SK-N-SH treated with all-trans-retinoic acid at 6 μM for 48 hours (cell line): ENCODE data around the gene JARID2.

Source experiments
- ATAC-seq: fragments of 200-7000 bp; cut with Tn5 transposase; 3 replicates; pipeline ENCODE4 v1.9.1; 2020; ENCODE audit warnings: mild to moderate bottlenecking, moderate library complexity
- ARNTL ChIP-seq: fragments of 450-650 bp; formaldehyde crosslinking; IDR thresholded peaks from 2 replicates; pipeline ENCODE4 v1.5.0; 2020; ENCODE audit warnings: low read depth, mild to moderate bottlenecking, moderate library complexity, borderline replicate concordance
- BACH2 ChIP-seq: fragments of 250-450 bp; sonication (Bioruptor Pico); IDR thresholded peaks from 2 replicates; pipeline ENCODE4 v1.9.0; 2021; ENCODE audit warnings: mild to moderate bottlenecking, borderline replicate concordance
- CSDC2 ChIP-seq: fragments of 250-450 bp; sonication (Bioruptor Pico); IDR thresholded peaks from 2 replicates; pipeline ENCODE4 v1.5.0; 2020; ENCODE audit warnings: mild to moderate bottlenecking, moderate library complexity
- CSRNP3 ChIP-seq: fragments of 250-450 bp; sonication (Bioruptor Pico); IDR thresholded peaks from 2 replicates; pipeline ENCODE4 v1.5.1; 2021; ENCODE audit warnings: mild to moderate bottlenecking, moderate library complexity
- ESRRG ChIP-seq: fragments of 250-450 bp; sonication (Bioruptor Pico); IDR thresholded peaks from 2 replicates; pipeline ENCODE4 v1.6.1; 2021; ENCODE audit warnings: mild to moderate bottlenecking
- ISL1 ChIP-seq: fragments of 250-450 bp; sonication (Bioruptor Pico); IDR thresholded peaks from 2 replicates; pipeline ENCODE4 v2.1.2; 2022; ENCODE audit warnings: mild to moderate bottlenecking, moderate library complexity
- OSR1 ChIP-seq: fragments of 250-450 bp; sonication (Bioruptor Pico); IDR thresholded peaks from 2 replicates; pipeline ENCODE4 v1.8.0; 2022; ENCODE audit warnings: moderate library complexity, mild to moderate bottlenecking, inconsistent platforms
- PATZ1 ChIP-seq: fragments of 250-450 bp; sonication (Bioruptor Pico); IDR thresholded peaks from 2 replicates; pipeline ENCODE4 v1.8.0; 2020; ENCODE audit warnings: mild to moderate bottlenecking, moderate library complexity, borderline replicate concordance
- POU6F1 ChIP-seq: fragments of 250-450 bp; sonication (Bioruptor Pico); IDR thresholded peaks from 2 replicates; pipeline ENCODE4 v1.8.0; 2021; ENCODE audit warnings: low read depth, mild to moderate bottlenecking, moderate library complexity, borderline replicate concordance
- PPARA ChIP-seq: fragments of 250-450 bp; sonication (Bioruptor Pico); IDR thresholded peaks from 2 replicates; pipeline ENCODE4 v1.5.0; 2020; ENCODE audit warnings: mild to moderate bottlenecking, borderline replicate concordance
- RARB ChIP-seq: fragments of 250-450 bp; sonication (Bioruptor Pico); IDR thresholded peaks from 2 replicates; pipeline ENCODE4 v1.8.0; 2021; ENCODE audit warnings: mild to moderate bottlenecking, moderate library complexity
- SNAI2 ChIP-seq: fragments of 250-450 bp; sonication (Bioruptor Pico); IDR thresholded peaks from 2 replicates; pipeline ENCODE4 v1.5.0; 2020; ENCODE audit warnings: mild to moderate bottlenecking, moderate library complexity
- TCF4 ChIP-seq: fragments of 250-450 bp; sonication (Bioruptor Pico); IDR thresholded peaks from 2 replicates; pipeline ENCODE4 v1.8.0; 2021; ENCODE audit warnings: mild to moderate bottlenecking, moderate library complexity, borderline replicate concordance
- TOX ChIP-seq: fragments of 250-450 bp; sonication (Bioruptor Pico); IDR thresholded peaks from 2 replicates; pipeline ENCODE4 v1.8.0; 2021; ENCODE audit warnings: mild to moderate bottlenecking, moderate library complexity, borderline replicate concordance
- ZC3H10 ChIP-seq: fragments of 250-450 bp; sonication (Bioruptor Pico); IDR thresholded peaks from 2 replicates; pipeline ENCODE4 v1.5.1; 2021; ENCODE audit warnings: mild to moderate bottlenecking, moderate library complexity
- ZFP3 ChIP-seq: fragments of 250-450 bp; sonication (Bioruptor Pico); IDR thresholded peaks from 2 replicates; pipeline ENCODE4 v1.5.0; 2020; ENCODE audit warnings: mild to moderate bottlenecking, moderate library complexity
- ZFP30 ChIP-seq: fragments of 450-650 bp; formaldehyde crosslinking; IDR thresholded peaks from 2 replicates; pipeline ENCODE4 v1.5.0; 2022; ENCODE audit warnings: mild to moderate bottlenecking, moderate library complexity
- ZNF565 ChIP-seq: fragments of 450-650 bp; formaldehyde crosslinking; conservative IDR thresholded peaks from 2 replicates; pipeline ENCODE4 v1.5.0; 2020; ENCODE audit warnings: low read depth, mild to moderate bottlenecking, moderate library complexity
- ZNF70 ChIP-seq: fragments of 450-650 bp; formaldehyde crosslinking; IDR thresholded peaks from 2 replicates; pipeline ENCODE4 v1.5.0; 2020; ENCODE audit warnings: mild to moderate bottlenecking, moderate library complexity
- ZNF8 ChIP-seq: fragments of 450-650 bp; formaldehyde crosslinking; IDR thresholded peaks from 2 replicates; pipeline ENCODE4 v1.5.0; 2020; ENCODE audit warnings: mild to moderate bottlenecking, moderate library complexity
- TF ChIP-seq, protein P1 (sequence below): fragments of 250-450 bp; sonication (Bioruptor Pico); IDR thresholded peaks from 2 replicates; pipeline ENCODE4 v1.5.1; 2020; ENCODE audit warnings: low read depth, mild to moderate bottlenecking, moderate library complexity
- TF ChIP-seq, protein P2 (sequence below): fragments of 250-450 bp; sonication (Bioruptor Pico); IDR thresholded peaks from 2 replicates; pipeline ENCODE4 v1.5.0; 2020; ENCODE audit warnings: mild to moderate bottlenecking, moderate library complexity

Gene JARID2

GRCh38 chr6:15409301-15410125 lies 163.6 kb downstream of the JARID2 start:
- no peak for TF ChIP-seq RARB (CRISPR knock-in tag)
- TF ChIP-seq ESRRG (CRISPR knock-in tag) = no peak
- no peak for TF ChIP-seq BACH2 (CRISPR knock-in tag)
- no peak for TF ChIP-seq OSR1
- no peak for TF ChIP-seq SNAI2 (CRISPR knock-in tag)
- TF ChIP-seq ZC3H10 (CRISPR knock-in tag) = no peak
- no peak for TF ChIP-seq PPARA (CRISPR knock-in tag)
- no peak for TF ChIP-seq ARNTL (CRISPR knock-in tag)
- no peak for TF ChIP-seq CSRNP3 (CRISPR knock-in tag)
- TF ChIP-seq, protein P1, sequence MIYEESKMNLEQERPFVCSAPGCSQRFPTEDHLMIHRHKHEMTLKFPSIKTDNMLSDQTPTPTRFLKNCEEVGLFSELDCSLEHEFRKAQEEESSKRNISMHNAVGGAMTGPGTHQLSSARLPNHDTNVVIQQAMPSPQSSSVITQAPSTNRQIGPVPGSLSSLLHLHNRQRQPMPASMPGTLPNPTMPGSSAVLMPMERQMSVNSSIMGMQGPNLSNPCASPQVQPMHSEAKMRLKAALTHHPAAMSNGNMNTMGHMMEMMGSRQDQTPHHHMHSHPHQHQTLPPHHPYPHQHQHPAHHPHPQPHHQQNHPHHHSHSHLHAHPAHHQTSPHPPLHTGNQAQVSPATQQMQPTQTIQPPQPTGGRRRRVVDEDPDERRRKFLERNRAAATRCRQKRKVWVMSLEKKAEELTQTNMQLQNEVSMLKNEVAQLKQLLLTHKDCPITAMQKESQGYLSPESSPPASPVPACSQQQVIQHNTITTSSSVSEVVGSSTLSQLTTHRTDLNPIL (CRISPR knock-in tag) = no peak
- TF ChIP-seq POU6F1 = no peak
- TF ChIP-seq ZNF70 (CRISPR knock-in tag) = no peak
- no peak for TF ChIP-seq PATZ1 (CRISPR knock-in tag)
- TF ChIP-seq ZFP3 (CRISPR knock-in tag) = no peak
- no peak for TF ChIP-seq TOX (CRISPR knock-in tag)
- TF ChIP-seq TCF4 (CRISPR knock-in tag) = no peak
- no peak for ATAC-seq

- TF ChIP-seq ZFP3 (CRISPR knock-in tag) (no peak), CSDC2 (no peak), ZNF70 (CRISPR knock-in tag) (no peak), OSR1 (no peak), ZNF565 (CRISPR knock-in tag) (no peak), ZNF8 (no peak), ZC3H10 (CRISPR knock-in tag) (no peak), ZFP30 (CRISPR knock-in tag) (no peak)
- TF ChIP-seq, protein P2, sequence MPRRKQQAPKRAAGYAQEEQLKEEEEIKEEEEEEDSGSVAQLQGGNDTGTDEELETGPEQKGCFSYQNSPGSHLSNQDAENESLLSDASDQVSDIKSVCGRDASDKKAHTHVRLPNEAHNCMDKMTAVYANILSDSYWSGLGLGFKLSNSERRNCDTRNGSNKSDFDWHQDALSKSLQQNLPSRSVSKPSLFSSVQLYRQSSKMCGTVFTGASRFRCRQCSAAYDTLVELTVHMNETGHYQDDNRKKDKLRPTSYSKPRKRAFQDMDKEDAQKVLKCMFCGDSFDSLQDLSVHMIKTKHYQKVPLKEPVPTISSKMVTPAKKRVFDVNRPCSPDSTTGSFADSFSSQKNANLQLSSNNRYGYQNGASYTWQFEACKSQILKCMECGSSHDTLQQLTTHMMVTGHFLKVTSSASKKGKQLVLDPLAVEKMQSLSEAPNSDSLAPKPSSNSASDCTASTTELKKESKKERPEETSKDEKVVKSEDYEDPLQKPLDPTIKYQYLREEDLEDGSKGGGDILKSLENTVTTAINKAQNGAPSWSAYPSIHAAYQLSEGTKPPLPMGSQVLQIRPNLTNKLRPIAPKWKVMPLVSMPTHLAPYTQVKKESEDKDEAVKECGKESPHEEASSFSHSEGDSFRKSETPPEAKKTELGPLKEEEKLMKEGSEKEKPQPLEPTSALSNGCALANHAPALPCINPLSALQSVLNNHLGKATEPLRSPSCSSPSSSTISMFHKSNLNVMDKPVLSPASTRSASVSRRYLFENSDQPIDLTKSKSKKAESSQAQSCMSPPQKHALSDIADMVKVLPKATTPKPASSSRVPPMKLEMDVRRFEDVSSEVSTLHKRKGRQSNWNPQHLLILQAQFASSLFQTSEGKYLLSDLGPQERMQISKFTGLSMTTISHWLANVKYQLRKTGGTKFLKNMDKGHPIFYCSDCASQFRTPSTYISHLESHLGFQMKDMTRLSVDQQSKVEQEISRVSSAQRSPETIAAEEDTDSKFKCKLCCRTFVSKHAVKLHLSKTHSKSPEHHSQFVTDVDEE (CRISPR knock-in tag) = no peak
- TF ChIP-seq, all 23 proteins: peak for 0
- no peak for ATAC-seq
Measured at GRCh38 chr6:15410126-15410391, 164.2 kb downstream of the JARID2 start.

DNA sequence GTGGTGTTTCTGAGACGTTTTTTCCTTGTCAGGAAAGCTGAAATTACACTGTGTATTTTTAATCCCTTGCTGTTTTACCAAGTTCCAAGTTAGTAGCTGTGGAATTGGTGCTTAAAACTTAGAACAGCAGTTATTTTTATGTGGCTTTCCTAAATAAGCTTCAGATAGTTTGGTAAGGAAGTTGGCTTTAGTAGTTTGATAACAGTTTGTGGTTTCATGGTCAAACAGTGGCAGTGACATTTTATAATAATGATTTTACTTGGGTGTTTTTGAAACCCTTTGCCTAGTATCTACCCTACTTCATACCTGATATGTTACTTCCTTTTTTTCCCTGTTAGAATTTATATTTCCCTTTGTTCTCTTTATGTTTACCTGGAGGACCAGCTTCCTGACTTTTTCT lies 164.9 kb downstream of the JARID2 start:
- TF ChIP-seq ISL1 = no peak
- no peak for TF ChIP-seq ZNF70 (CRISPR knock-in tag)
- no peak for TF ChIP-seq SNAI2 (CRISPR knock-in tag)
- TF ChIP-seq PATZ1 (CRISPR knock-in tag) = no peak
- no peak for TF ChIP-seq POU6F1
- no peak for TF ChIP-seq ZC3H10 (CRISPR knock-in tag)
- no peak for TF ChIP-seq TOX (CRISPR knock-in tag)
- no peak for ATAC-seq
